NOMO-1 (cell line): Measurements from ENCODE around the gene PPARD.
A peak's percentile ranks its signal among the peaks of the same experiment; 100 is the strongest.
"Not testable (repeated sequence)": the region's sequence is repeated elsewhere in the genome, so short reads cannot be mapped to it uniquely, and the experiment has no call there.

Experiments used
- DNase-seq, 2 experiments: peaks; one replicate each; lab custom pipeline; 2025; ENCODE audit not compliant: unreplicated experiment in 2 of 2; lab: John Stamatoyannopoulos, UW

The PPARD gene

GRCh38 chr6:35403544-35404442 lies 61.4 kb downstream of the PPARD start:
- no peak for DNase-seq

GRCh38 chr6:35406711-35407485 lies 64.5 kb downstream of the PPARD start:
- no peak for DNase-seq

- DNase-seq, result no peak
Observed at GRCh38 chr6:35409245-35409644, 66.9 kb downstream of the PPARD start.

GRCh38 chr6:35410131-35410530 lies 67.8 kb downstream of the PPARD start:
- DNase-seq, result no peak

- no peak for DNase-seq
Observed at GRCh38 chr6:35411066-35411465, 68.7 kb downstream of the PPARD start.

- no peak for DNase-seq
Observed at GRCh38 chr6:35412102-35412501, 69.7 kb downstream of the PPARD start.

GRCh38 chr6:35413911-35414310 lies 71.6 kb downstream of the PPARD start:
- no peak for DNase-seq

- DNase-seq, result no peak
Observed at GRCh38 chr6:35415065-35415891, 72.9 kb downstream of the PPARD start.

- DNase-seq, result no peak
Observed at GRCh38 chr6:35417979-35418661, 75.8 kb downstream of the PPARD start.

- DNase-seq, result peak; percentile 10 to 32
Observed at GRCh38 chr6:35419417-35419816, 77.1 kb downstream of the PPARD start.

- no peak for DNase-seq
Observed at GRCh38 chr6:35419961-35420360, 77.6 kb downstream of the PPARD start.

GRCh38 chr6:35425284-35425683 lies 82.9 kb downstream of the PPARD start:
- DNase-seq, result no peak

GRCh38 chr6:35426074-35426473 lies 83.7 kb downstream of the PPARD start:
- DNase-seq, result peak; percentile 28 to 72

- no peak for DNase-seq
Observed at GRCh38 chr6:35427435-35427834, 85.1 kb downstream of the PPARD start.

GRCh38 chr6:35427851-35428321 lies 85.5 kb downstream of the PPARD start:
- DNase-seq, result no peak

- no peak for DNase-seq
Observed at GRCh38 chr6:35428421-35429149, 86.2 kb downstream of the PPARD start.

GRCh38 chr6:35429463-35429862 lies 87.1 kb downstream of the PPARD start:
- DNase-seq, result no peak

- no peak for DNase-seq
Observed at GRCh38 chr6:35432291-35432690, 89.9 kb downstream of the PPARD start.

- not testable (repeated sequence) for DNase-seq
Observed at GRCh38 chr6:35432702-35433101, 90.3 kb downstream of the PPARD start.
